Measurements from ENCODE around the gene WDR93.
A peak's percentile ranks its signal among the peaks of the same experiment; 100 is the strongest.
"Not testable (repeated sequence)": the region's sequence is repeated elsewhere in the genome, so short reads cannot be mapped to it uniquely, and the experiment has no call there.

WDR93 gene

DNA sequence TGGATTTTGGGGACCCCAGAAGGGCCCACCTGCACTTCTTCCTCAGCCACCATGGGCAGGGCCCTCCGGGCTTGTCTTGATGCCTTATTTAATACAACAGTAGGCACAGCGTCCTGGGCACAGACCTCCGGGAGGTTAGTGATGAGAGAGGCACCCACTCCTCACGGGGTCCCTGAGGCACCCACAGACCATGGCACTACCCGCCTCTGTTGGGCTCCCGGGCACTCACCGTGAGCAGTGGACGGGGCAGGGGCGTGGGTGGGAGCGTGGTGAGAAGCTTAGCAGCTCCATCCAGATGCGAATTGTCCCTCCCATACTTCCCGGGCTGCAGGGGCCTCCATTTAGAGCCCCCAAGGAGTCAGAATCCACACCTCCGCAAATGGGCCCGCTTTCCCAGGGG is 85.2 kb downstream of the WDR93 start:
- DNase-seq, result no peak

DNA sequence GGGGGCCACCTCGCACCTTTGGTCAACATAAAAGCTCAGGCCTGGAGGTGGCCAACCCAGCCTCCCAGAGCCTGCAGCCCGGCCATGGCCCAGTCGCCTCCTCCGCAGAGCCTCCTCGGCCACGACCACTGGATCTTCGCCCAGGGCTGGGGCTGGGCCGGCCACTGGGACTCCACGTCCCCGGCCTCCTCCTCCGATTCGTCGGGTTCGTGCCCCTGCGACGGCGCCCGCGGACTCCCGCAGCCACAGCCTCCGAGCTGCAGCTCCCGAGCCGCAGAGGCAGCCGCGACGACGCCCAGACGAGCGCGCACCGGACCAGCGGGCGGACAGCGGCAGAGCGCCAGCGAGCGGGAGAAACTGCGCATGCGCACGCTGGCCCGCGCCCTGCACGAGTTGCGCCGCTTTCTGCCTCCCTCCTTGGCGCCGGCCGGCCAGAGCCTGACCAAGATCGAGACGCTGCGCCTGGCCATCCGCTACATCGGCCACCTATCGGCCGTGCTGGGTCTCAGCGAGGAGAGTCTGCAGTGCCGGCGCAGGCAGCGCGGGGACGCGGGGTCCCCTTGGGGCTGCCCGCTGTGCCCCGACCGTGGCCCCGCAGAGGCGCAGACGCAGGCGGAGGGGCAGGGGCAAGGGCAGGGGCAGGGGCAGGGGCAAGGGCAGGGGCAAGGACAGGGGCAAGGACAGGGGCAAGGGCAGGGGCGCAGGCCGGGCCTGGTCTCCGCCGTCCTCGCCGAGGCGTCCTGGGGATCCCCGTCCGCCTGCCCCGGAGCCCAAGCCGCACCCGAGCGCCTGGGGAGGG is 85.9 kb downstream of the WDR93 start, which contains the start of gene MESP2:
TSS of gene MESP2 (plus strand) at position 59 of the 799 bp plus-strand sequence. CDS start at position 85, 26 bp downstream.
- peak; percentile 53 for DNase-seq

DNA sequence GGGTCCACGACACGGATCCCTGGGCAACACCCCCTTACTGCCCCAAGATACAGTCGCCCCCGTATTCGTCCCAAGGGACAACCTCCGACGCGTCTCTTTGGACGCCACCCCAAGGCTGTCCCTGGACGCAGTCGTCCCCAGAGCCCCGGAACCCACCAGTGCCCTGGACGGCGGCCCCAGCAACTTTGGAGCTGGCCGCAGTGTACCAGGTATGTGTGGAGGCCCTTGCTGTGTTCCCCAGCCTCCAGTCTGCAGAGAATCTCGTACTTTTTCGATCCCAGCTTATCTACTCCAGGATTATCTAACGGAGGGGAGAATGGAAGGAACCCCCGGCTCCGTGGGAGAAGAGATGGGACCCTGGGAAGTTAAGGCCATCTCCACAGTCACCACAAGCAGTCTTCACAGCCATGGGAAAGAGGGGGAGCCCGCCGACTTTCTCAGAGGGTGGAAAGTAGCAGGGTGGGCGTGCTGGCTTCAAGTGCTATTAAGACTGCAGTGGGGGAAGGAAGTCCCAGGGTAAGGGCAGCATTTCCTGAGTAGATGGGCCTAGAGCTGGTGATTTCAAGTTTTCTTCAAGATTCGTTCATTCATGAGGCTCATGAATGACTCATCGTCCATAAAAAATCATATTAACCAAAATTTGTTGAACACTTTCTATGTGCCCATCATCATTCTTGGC is 86.6 kb downstream of the WDR93 start:
- DNase-seq, result no peak

DNA sequence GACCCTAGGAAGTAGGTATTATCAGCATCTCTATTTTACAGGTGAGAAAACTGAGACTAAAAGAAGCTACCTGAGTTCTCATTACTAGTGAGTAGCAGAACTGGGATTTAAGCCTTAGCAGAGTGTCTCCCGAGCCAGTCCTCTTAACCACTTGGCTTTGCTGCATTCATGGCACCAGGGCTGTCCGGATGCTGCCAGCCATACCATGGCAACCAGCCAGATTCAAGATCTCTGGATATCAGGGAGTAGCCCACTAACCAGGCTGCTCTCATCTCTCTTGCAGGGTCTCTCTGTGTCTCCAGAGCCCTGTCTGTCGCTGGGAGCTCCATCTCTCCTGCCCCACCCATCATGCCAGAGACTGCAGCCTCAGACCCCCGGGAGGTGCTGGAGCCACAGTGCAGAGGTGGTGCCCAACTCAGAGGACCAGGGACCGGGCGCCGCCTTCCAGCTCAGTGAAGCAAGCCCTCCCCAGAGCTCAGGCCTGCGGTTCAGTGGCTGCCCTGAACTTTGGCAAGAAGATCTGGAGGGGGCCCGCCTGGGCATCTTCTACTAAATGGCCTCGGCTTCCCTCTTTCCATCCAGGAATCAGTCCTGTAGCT is 87.3 kb downstream of the WDR93 start:
- no peak for DNase-seq

DNA sequence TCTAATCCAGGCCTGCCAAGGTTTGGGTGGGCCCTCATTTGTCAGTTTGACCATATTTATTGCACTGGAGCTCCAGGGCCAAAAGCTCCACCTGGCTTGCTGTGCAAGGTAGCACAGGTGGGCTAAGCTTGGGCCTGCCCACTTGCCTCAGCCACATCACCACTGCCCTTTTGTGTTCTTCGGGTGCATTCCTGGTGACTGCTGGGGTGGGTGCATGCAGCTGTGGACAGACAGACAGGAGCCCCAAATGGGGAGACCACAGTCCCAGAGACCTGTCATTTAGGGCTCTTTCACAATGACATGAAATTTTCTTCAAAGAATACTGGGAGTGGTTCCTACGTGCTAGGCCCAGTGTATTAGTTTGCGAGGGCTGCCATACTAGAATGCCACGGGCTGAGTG is 88.2 kb downstream of the WDR93 start:
- no peak for DNase-seq

DNA sequence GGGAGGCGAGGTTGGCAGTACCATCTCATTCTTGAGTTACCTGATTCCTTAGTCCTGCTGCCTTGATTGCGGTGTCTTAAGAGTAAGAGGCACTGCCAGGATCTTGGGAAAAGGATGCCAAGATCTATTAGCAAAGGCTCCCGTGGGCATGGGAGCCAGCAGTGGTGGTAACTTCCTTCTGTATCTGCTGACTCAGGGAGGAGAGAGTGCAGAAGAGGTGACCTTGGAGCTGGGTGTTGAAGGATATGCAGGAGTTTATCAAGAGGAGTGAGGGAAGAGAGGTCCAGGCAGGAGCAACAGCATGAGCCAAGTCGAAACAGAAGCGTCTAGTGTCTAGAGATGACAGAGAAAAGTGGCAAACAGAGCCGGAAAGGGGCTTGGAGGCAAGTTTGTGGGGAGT is 90.0 kb downstream of the WDR93 start:
- DNase-seq, result no peak

DNA sequence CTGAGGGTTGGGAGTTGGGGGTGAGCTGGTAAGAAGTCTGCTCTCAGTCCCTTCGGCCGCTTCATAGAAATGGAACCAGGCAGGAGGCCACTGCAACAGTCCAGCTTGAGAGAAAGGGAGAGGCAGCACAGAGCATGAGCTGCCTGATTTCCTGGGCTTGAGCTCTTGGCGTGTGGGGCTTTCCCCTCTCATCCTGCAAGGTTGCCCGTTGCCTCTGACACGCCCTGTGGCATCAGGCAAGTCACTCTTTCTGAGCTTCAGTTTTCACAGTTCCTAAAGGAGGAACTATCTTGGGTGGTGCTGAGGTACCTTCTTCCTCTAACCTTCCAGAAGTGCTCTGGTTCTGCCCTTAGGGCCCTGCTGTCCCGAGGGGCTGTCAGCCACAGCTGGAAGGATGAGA is 90.4 kb downstream of the WDR93 start:
- no peak for DNase-seq

DNA sequence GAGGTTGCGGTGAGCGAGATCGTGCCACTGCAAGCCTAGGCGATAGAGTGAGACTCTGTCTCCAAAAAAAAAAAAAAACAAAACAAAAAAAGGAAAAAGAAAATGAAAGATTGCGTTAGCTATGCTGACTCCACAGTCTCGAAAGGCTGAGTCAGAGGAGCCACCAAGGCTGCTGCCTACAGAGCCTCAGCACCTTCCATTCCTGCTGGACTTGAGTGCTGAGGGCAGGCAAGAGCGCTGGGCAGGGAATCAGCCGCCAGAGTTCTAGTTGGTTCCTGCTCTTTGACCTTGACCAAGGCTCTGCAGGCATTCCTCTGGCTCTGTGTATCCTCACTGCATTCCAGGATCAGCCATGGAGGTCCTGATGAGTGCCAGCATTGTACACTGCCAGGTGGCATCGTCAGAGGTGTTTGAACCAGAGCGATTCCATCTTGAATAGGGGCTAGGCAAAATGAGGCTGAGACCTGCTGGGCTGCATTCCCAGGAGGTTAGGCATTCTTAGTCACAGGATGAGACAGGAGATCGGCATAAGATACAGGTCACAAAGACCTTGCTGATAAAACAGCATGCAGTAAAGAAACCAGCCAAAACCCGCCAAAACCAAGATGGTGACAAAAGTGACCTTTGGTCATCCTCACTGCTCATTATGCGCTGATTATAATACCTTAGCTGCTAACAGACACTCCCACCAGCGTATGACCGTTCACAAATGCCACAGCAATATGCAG is 91.4 kb downstream of the WDR93 start:
- no peak for DNase-seq

DNA sequence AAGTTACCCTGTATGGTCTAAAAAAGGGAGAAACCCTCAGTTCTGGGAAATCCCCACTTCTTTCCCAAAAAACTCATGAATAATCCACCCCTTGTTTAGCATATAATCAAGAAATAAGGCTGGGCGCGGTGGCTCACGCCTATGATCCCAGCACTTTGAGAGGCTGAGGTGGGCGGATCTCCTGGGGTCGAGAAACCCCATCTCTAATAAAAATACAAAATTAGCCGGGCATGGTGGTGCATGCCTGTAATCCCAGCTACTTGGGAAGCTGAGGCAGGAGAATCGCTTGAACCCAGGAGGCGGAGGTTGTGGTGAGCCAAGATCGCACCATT is 92.0 kb downstream of the WDR93 start:
- DNase-seq, result not testable (repeated sequence)

DNA sequence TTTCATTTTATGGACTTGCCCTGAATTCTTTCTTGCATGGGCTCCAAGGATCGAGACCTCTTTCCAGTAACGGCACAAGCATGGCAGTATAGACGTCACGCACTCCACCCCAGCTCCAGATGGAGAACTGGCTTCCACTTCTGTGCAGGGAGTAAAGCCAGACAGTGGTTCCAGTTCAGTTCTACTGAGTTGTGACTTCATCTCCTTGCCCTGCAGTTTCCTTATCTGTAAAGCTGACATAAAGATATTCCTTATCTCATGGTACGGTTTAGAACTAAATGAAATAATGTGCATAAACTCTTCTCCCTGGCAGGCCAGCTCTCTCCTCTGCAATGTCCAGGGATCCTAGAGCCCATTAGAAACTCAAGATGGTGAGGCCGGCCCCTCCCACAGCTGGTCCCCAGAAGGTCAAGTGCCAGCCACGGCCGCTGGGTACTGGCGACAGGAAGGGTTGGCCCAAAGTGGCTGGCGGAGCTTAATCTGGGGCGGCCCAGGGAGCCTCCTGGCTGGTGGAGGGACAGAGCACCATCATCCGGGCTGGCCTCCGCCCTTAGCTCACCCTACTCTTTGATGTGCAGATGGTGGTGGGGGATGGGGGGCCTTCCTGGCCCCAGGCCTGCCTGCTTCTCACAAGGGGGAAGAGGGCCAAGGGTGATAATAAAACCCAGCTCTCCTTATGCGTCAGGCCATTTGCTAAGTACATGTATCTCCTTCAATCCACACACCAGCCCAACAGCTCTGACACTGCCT is 92.7 kb downstream of the WDR93 start:
- DNase-seq, result no peak

DNA sequence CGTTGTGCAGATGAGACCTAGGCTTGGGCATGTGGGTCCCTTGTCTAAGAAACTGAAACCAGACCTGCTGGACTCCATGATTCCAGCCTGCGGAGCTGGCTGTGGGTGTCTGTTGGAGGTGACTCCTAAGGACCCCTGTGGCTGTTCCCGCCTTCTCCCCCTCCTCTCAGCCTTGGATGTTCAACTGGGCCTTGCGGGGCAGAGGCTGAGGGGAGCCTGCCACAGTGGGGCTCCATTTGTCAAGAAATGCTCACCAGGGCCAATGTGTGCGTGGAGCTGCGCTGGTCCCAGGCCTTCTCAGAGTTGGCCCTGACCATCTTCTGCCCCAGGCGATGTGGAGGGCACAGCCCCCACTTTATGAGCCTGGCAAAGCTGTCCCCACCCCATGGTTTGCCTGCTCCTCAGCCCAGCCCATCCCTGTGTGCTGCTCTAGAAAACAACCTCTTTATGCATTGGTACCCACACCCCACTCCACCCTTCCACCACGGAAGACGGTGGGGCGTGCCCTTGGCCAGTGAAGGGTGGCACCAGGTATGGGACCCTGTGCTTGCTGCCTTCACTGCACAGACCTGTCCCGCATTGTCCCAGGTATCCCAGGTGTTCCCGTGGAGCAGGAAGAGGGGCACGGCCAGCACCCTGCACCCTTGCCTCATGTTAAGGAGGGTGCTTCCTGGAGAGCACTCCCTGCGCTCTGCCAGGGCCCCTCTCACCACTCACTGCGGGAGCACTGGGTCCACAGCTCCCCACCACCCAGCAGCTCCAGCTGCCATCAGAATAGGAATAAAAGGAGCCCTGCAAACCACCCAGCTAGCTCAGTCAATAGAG is 93.5 kb downstream of the WDR93 start:
- no peak for DNase-seq

DNA sequence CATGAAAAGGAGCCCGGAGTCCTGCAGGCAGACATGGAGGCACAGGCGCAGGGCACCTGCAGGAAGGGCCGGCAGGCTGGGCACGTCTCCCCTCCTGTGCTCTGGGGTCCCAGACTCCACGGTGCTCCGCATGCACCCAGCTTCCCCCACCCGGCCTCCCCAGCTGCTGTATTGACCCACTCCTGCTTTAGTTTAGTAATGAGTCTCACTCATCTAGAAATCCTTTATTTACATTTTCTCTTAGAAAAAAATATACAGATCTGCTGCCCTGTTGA is 94.0 kb downstream of the WDR93 start:
- no peak for DNase-seq

DNA sequence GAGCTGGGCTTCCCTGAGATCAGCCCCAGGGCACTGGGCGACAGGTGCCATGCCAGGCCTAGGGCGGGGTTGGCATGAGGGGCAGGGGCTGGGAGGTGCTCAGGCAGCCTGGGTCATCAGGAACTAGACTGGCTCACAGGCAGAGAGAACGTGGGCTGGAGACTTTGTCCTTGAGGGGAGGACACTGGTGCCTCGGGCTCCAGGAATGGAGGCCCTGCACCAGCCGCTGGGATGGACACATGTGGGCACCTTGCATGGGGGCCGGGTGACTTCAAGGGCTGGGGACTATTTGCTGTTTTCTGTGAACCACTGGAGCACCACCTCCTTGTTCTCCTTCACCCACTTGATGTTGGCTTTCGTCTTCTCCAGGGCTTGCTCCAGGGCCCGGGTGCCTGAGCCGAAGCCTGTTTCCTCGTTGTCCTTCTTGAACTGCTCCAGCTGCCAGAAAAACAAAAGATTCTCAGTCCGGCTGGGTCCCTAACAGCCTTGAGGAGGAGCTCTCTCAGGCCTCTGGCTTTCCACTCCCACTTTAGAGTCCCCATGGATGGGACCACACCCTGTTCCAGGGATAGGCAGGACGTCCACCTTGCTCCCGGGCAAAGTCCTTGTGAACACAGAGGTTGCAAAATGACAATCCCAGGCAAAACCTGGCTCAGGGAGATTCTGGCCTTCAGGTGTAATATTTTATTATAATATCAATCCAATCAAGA is 94.6 kb downstream of the WDR93 start:
- DNase-seq, result no peak

DNA sequence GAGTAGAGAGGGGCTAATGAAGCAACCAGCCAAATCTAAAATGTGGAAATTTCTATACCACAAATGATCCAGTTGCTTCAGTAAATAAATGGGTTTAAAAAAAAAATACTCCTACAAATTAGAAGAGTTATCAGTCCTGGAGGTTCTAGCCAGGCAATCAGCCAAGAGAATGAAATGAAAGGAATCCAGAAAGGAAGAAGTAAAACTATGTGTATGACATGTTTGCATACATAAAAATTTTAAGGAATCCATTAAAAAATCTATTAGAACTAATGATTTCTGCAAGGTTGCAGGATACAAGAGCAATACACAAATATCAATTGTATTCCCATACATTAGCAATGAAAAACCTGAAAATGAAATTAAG is 95.1 kb downstream of the WDR93 start:
- DNase-seq, result no peak

DNA sequence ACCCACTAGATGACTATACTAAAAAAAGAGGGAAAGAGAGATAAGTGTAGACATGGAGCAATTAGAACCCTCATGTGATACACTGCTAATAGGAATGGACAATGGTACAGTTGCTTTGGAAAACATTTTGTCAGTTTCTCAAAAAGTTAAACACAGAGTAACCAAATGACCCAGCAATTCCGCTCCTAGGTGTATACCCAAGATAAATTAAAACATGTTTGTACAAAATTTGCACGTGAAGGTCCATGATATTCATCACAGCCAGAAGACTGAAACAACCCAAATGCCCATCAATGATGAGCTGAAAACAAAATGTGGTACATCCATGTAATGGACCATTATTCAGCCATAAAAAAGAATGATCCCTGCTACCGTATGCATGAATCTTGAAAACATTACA is 97.3 kb downstream of the WDR93 start:
- DNase-seq, result no peak

DNA sequence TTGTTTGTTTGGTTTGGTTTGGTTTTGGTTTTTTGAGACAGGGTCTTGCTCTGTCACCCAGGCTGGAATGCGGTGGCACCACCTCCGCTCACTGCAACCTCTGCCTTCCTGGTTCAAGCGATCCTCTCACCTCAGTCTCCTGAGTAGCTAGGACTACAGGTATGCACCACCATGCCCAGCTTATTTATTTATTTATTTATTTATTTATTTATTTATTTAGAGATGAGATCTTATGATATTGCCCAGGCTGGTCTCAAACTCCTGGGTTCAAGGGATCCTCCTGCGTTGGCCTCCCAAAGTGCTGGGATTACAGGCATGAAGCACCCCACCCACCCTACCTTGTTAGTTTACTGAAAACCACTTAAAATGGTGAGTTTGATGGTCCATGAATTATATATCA is 98.0 kb downstream of the WDR93 start:
- DNase-seq, result not testable (repeated sequence)

DNA sequence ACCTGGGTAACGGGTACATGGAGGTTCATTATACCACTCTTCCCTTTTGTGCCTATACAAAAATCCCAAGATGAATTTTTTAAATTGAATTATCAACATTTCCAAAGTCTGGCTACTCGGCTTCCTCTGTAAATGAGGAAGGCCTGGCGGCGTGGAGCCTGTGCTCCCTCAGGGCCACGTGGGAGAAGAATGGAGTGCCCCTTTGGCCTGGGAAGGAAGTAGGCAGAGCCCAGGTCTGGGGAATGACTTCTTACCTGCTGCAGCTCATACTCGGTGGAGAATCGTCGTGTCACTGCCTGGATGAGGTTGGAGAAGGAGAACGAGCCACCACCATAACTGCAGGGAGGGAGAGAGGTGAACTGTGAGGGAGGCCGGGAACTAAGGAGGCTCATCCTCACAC is 99.6 kb downstream of the WDR93 start:
- no peak for DNase-seq

DNA sequence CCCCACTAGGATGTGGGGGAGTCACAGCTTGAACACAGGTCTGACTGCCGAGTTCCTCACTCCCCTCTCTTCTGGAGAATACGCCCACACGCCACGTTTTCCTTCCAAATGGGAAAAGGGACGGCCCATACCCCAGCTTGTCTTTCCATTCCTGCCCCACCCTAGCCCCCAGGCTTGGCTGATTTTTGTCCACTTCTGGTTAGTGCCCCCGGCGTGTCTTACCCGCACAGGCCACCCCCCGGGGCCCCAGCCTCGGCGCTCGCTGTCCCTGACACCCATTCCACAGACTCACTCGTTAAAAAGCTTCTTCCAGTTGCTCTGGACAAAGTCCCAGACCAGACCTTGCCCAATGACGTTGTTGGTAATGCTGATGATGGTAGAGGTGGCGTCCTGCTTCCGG is 100.0 kb downstream of the WDR93 start:
- no peak for DNase-seq

DNA sequence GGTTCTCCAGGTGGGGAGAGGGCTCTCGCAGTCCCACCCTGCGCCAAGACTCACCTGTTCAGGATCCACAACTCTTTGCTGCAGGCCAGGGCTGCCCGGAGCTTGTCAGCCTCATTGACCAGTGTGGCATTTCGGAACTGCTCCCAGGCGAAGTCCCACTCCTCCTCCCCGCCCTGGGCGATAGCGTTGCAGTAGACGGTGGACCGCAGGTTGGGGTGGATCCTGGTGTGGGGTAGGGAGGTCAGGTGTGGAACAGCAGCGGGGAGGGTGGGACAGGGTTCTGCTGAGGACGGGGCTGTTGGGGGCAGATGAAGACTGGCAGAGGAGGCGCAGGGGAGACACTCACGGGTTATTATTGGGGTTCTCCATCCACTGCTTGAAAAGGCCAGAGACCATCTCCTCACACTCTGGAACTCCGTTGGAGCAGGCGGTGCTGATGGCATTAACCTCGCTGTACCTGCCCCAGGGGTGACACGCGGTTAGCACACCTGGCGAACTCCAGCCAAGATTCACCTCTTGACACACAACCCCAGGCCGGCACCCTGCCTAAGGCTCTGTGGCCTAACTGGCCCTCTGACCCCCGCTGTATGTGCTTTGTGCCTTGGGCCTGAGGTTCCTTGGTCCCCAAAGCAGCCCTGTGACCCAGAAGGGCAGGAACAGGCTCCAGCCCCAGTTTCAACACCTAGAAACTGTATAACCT is 101.6 kb downstream of the WDR93 start:
- no peak for DNase-seq

Data from stimulated activated CD4-positive, alpha-beta T cell treated with anti-CD3 and anti-CD28 coated beads, Interleukin-4, amount 100 ng/mL, for 1 hour (primary cell).